Right lobe of liver (tissue), 4 donors: ENCODE data around the gene NSRP1.

Source experiments
- CTCF ChIP-seq, 4 donors: fragments of 200-600 bp in 3 of 4; fragments of 450-650 bp in 1 of 4; IDR thresholded peaks; one replicate each; pipeline versions ENCODE4 v1.5.1 to v1.8.0; 2016 to 2022; ENCODE audit warnings: antibody characterized with exemption in 4 of 4, mild to moderate bottlenecking in 2 of 4
- POLR2A ChIP-seq: fragments of 450-650 bp; IDR thresholded peaks from one replicate; pipeline ENCODE4 v1.6.1; 2017; ENCODE audit warnings: antibody characterized with exemption, mild to moderate bottlenecking
- donor health status: DM: no; HTN: no; CAD: no.
- donor health status: DM: no; HTN: no; CAD: no.
- donor health status: DM: no; HTN: yes; CAD: no.

DNA sequence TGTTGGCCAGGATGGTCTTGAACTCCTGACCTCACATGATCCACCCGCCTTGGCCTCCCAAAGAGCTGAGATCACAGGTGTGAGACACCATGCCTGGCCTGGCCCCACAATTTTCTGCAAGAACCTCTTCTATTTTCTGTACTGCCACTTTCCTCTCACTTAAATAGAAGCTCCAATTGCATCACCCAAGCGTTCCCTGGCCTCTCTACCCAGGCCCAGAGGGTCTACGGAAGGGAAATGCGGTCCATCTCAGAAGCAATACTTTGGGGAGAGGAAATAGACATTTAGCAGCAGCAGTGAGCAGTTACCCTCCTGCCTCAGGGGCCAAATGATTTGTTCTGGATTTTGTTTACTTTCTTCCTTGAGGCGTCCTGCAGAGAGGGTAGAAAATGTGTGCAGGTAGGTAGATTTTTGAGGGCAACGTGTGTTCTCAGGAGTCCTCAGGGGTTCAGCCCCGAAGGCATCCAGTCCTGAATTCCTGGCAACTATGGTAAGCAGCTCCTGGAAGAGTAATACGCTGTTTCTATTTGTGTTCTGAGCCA lies 107.9 kb downstream of the NSRP1 start:
- TF ChIP-seq POLR2A (no peak), CTCF (IDR thresholded peaks at IDR 0.05) (no peak)
